PC-3 (cell line): Measurements from ENCODE around the gene SLCO2B1. TPM values are rescaled to one million over a fixed set of nuclear protein-coding genes. Genes with fewer than 3 reads are reported as not detected.

Experiments used
- ATAC-seq: fragments of 200-7000 bp; cut with Tn5 transposase; 2 replicates; pipeline ENCODE4 v1.9.1; 2020; ENCODE audit warnings: mild to moderate bottlenecking, moderate library complexity
- BruUV-seq: library from RNA; stranded (reverse); fragments of 400-500 nt; replicated peaks from 2 replicates; lab custom pipeline; 2021; lab: Mats Ljungman, UMichigan
- CTCF ChIA-PET: fragments of 300-600 bp; sonication (Branson Sonifier 250); formaldehyde crosslinking; loops from one replicate; lab custom pipeline; 2022; ENCODE audit warnings: antibody characterized with exemption; lab: Charles Lee
- POLR2A ChIA-PET: fragments of 300-600 bp; sonication (Branson Sonifier 250); formaldehyde crosslinking; loops from one replicate; lab custom pipeline; 2022; ENCODE audit warnings: antibody characterized with exemption; ENCODE audit not compliant: unreplicated experiment; lab: Charles Lee
- DNase-seq: peaks from one replicate; pipeline ENCODE4 v3.0.0-alpha.2; 2015
- H2AFZ ChIP-seq: fragments of 300-600 bp; sonication (generic); 2 replicates; pipeline ENCODE4 v1.6.0; 2016; ENCODE audit warnings: antibody characterized with exemption, low read length
- H3F3A ChIP-seq: fragments of 300-600 bp; sonication (generic); one replicate; pipeline ENCODE4 v1.6.0; 2017; ENCODE audit warnings: antibody characterized with exemption, low read length, control low read depth, mild to moderate bottlenecking; ENCODE audit not compliant: unreplicated experiment
- H3K27ac ChIP-seq: fragments of 300-600 bp; sonication (generic); 2 replicates; pipeline ENCODE4 v1.5.1; 2016; ENCODE audit warnings: mild to moderate bottlenecking, low read length
- H3K27me3 ChIP-seq: fragments of 300-600 bp; sonication (generic); 2 replicates; pipeline ENCODE4 v1.6.1; 2016; ENCODE audit warnings: low read length, mixed read lengths
- H3K36me3 ChIP-seq: fragments of 300-600 bp; sonication (generic); 2 replicates; pipeline ENCODE4 v1.6.1; 2016; ENCODE audit warnings: low read depth, mixed run types, low read length, mixed read lengths
- H3K4me1 ChIP-seq: fragments of 300-600 bp; sonication (generic); 2 replicates; pipeline ENCODE4 v1.5.1; 2016; ENCODE audit warnings: low read length; ENCODE audit not compliant: insufficient read depth
- H3K4me2 ChIP-seq: fragments of 300-600 bp; sonication (generic); 2 replicates; pipeline ENCODE4 v1.6.0; 2016; ENCODE audit warnings: low read length
- H3K4me3 ChIP-seq: fragments of 300-600 bp; sonication (generic); 2 replicates; pipeline ENCODE4 v1.5.1; 2016; ENCODE audit warnings: mild to moderate bottlenecking, low read length, mixed read lengths
- H3K79me2 ChIP-seq: fragments of 300-600 bp; sonication (generic); 2 replicates; pipeline ENCODE4 v1.6.1; 2017; ENCODE audit warnings: low read length, mixed read lengths
- H3K9ac ChIP-seq: fragments of 300-600 bp; sonication (generic); 2 replicates; pipeline ENCODE4 v1.6.0; 2016; ENCODE audit warnings: mild to moderate bottlenecking, low read length
- H3K9me2 ChIP-seq: fragments of 300-600 bp; sonication (generic); replicated peaks from 2 replicates; pipeline ENCODE4 v1.6.1; 2016; ENCODE audit warnings: mixed run types, low read length, mixed read lengths
- H3K9me3 ChIP-seq: fragments of 300-600 bp; sonication (generic); 2 replicates; pipeline ENCODE4 v1.6.1; 2016; ENCODE audit warnings: low read length, mixed read lengths
- H4K20me1 ChIP-seq: fragments of 300-600 bp; sonication (generic); 2 replicates; pipeline ENCODE4 v1.6.1; 2016; ENCODE audit warnings: low read length, mixed read lengths
- EZH2 ChIP-seq: fragments of 300-600 bp; sonication (generic); IDR thresholded peaks from one replicate; pipeline ENCODE4 v1.6.1; 2017; ENCODE audit warnings: antibody characterized with exemption, mild to moderate bottlenecking, low read length; ENCODE audit not compliant: unreplicated experiment
- EZH2phosphoT487 ChIP-seq: fragments of 300-600 bp; sonication (generic); IDR thresholded peaks from 2 replicates; pipeline ENCODE4 v1.6.1; 2018; ENCODE audit warnings: mild to moderate bottlenecking, antibody characterized with exemption, low read length, borderline replicate concordance
- intact Hi-C: fragments of 100-400 bp; cut with micrococcal nuclease; formaldehyde crosslinking; loops from 2 replicates; pipeline ENCODE4 v1.9.0; 2023
- total RNA-seq: library from RNA; depleted of rRNA; stranded (reverse); fragments of >200 nt; gene quantifications from 2 replicates; pipeline ENCODE4 v1.2.3, GENCODE V29; 2014
- TF ChIP-seq, protein P1 (sequence below): fragments of 300-600 bp; sonication (generic); conservative IDR thresholded peaks from 2 replicates; pipeline ENCODE4 v1.5.1; 2017; ENCODE audit warnings: antibody characterized with exemption, low read depth, mild to moderate bottlenecking, low read length

Gene SLCO2B1
- total RNA-seq, 1 experiment from 2014 or later: not detected

DNA sequence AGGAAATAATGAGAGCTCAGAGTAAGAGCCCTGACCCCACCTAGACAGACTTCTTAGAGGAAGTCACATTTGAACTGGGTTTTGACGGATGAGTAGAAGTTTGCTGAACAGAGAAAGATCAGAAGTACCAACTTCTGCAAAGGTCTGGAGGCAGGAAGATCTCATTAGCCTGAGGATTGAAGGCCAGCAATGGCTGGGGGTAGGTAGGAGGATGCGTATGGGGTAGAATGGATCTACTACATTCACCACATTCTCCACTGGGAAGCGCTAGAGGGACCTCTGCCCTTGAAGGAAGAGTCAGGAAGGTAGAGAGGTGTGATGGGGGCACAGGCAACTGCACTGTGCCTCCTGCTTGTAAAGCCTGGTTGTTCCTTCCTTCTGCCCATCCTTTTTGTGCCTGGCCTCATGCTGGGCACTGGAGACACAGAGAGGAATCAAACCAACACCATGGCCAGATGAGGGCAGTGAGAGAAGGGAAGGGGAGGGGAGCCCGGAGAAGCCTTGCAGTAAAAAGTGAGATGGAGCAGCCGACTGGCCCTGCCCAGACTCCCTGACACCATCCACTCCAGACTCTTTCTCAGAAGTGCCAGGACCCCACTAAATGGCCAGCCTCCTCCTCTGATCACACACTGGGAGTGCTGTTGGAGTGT, 94.6 kb downstream of the SLCO2B1 start:
- ATAC-seq: no peak
- H3K4me1 ChIP-seq: peaks cover 4% of the 10 kb centered on the region; the same call in 1 of the 2 replicates
- no peaks in the 10 kb centered on the region for H3K9me2 ChIP-seq
- no peaks in the 10 kb centered on the region for H3K79me2 ChIP-seq
- ChIA-PET CTCF (interaction anchor here (1.5 kb wide), 1 partner anchor 105 kb away, joined by 5 read pairs; no protein-coding TSS in a partner anchor), POLR2A (no interaction called here)
- H3K4me2 ChIP-seq: no peak overlapping the region
- TF ChIP-seq, protein P1, sequence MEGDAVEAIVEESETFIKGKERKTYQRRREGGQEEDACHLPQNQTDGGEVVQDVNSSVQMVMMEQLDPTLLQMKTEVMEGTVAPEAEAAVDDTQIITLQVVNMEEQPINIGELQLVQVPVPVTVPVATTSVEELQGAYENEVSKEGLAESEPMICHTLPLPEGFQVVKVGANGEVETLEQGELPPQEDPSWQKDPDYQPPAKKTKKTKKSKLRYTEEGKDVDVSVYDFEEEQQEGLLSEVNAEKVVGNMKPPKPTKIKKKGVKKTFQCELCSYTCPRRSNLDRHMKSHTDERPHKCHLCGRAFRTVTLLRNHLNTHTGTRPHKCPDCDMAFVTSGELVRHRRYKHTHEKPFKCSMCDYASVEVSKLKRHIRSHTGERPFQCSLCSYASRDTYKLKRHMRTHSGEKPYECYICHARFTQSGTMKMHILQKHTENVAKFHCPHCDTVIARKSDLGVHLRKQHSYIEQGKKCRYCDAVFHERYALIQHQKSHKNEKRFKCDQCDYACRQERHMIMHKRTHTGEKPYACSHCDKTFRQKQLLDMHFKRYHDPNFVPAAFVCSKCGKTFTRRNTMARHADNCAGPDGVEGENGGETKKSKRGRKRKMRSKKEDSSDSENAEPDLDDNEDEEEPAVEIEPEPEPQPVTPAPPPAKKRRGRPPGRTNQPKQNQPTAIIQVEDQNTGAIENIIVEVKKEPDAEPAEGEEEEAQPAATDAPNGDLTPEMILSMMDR: peak; percentile 32; the same call in 1 of the 2 replicates
- no peak for TF ChIP-seq EZH2phosphoT487
- DNase-seq: peak; percentile 24
- H3F3A ChIP-seq: no peaks in the 10 kb centered on the region
- H3K36me3 ChIP-seq: no peaks in the 10 kb centered on the region; the same call in 1 of the 2 replicates
- no TSS peak for BruUV-seq
- H3K9me3 ChIP-seq: no peaks in the 10 kb centered on the region
- no peaks in the 10 kb centered on the region for H4K20me1 ChIP-seq
- peaks cover 41% of the 10 kb centered on the region for H3K27me3 ChIP-seq
- H3K9ac ChIP-seq: no peak overlapping the region
- H3K4me3 ChIP-seq: no peak overlapping the region
- intact Hi-C loops: no loop called here
- no peak overlapping the region for H2AFZ ChIP-seq
- no peak overlapping the region for H3K27ac ChIP-seq

DNA sequence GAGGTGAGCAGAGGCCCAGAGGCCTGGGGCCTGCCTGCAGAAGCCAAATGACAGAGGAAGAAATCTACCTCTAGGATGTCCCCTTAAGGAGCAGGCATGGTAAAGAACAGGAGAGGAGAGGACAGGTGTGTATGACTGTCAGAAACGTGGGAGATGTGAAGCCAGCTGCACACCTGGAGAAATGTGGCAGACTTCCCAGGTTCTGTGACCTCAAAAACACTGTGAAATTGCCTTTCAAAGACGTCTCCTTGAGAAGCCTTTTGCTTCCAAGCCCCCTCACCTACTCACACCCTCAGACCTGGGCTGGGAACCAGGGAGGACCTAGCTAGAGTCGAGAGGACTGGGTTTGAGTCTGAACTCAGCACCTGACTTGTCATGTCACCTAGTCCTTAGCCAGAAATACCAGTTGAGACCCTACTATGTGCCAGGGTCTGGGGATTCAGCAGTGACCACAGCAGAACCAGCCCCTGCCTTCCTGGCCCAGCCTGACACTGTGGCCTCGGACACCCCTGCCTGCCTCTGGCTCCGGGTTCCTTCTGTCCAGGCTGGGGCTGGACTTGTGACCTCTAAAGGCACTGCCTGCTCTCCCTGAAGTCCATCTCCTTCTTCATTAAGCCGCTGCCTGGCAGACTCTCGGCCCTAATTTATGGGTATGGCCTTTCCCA, 95.2 kb downstream of the SLCO2B1 start:
- intact Hi-C loops: no loop called here
- no peaks in the 10 kb centered on the region; the same call in 1 of the 2 replicates for H3K36me3 ChIP-seq
- DNase-seq (no peak), ATAC-seq (no peak)
- H3F3A ChIP-seq: no peaks in the 10 kb centered on the region
- no peak overlapping the region for H3K4me2 ChIP-seq
- no peaks in the 10 kb centered on the region for H4K20me1 ChIP-seq
- no peak overlapping the region for H3K27ac ChIP-seq
- H3K4me1 ChIP-seq: peaks cover 4% of the 10 kb centered on the region; the same call in 1 of the 2 replicates
- H3K4me3 ChIP-seq: no peak overlapping the region
- no peaks in the 10 kb centered on the region for H3K79me2 ChIP-seq
- no TSS peak for BruUV-seq
- H3K9me2 ChIP-seq: no peaks in the 10 kb centered on the region
- TF ChIP-seq, protein P1: no peak
- TF ChIP-seq EZH2phosphoT487 (no peak), EZH2 (no peak)
- peaks cover 34% of the 10 kb centered on the region for H3K27me3 ChIP-seq
- no peak overlapping the region for H2AFZ ChIP-seq
- POLR2A ChIA-PET: no interaction called here
- H3K9me3 ChIP-seq: no peaks in the 10 kb centered on the region
- CTCF ChIA-PET: no interaction called here
- no peak overlapping the region for H3K9ac ChIP-seq
